Tibial artery (tissue), 4 donors: ENCODE results near the gene FAM186B.

Experiments used
- DNase-seq, 2 donors: peaks; one replicate each; pipeline ENCODE4 v3.0.0-alpha.2; 2019
- H3K27ac ChIP-seq, 2 donors: fragments of 200-600 bp; sonication (generic) in 1 of 2; 1 replicate in 1 of 2; 2 replicates in 1 of 2; pipeline ENCODE4 v1.5.1; 2018 to 2019; ENCODE audit warnings: mild to moderate bottlenecking in 1 of 2
- H3K27me3 ChIP-seq, 2 donors: fragments of 200-600 bp; sonication (generic) in 1 of 2; one replicate each; pipeline versions ENCODE4 v1.5.1 to v1.6.0; 2016 to 2019
- H3K36me3 ChIP-seq, 3 donors: fragments of 200-600 bp; sonication (generic) in 2 of 3; one replicate each; pipeline ENCODE4 v1.5.1; 2016 to 2019; ENCODE audit warnings: mild to moderate bottlenecking in 2 of 3
- H3K4me1 ChIP-seq, 4 donors: fragments of 200-600 bp; sonication (generic) in 2 of 4; 1 replicate in 3 of 4; 2 replicates in 1 of 4; pipeline ENCODE4 v1.5.1; 2016 to 2019
- H3K4me3 ChIP-seq, 2 donors: fragments of 200-600 bp; sonication (generic) in 1 of 2; 1 replicate in 1 of 2; 2 replicates in 1 of 2; pipeline ENCODE4 v1.5.1; 2018 to 2019; ENCODE audit warnings: mild to moderate bottlenecking in 2 of 2
- H3K9me3 ChIP-seq, 3 donors: fragments of 200-600 bp; sonication (generic) in 1 of 3; one replicate each; pipeline ENCODE4 v1.5.1; 2016 to 2019
- intact Hi-C: fragments of 100-400 bp; cut with DNase I; formaldehyde crosslinking; loops from one replicate; pipeline ENCODE4 v1.15.0; 2023; ENCODE audit warnings: low total_unique reads
- TF ChIP-seq, protein P1 (sequence below), 2 experiments: fragments of 200-600 bp in 1 of 2; fragments of 450-650 bp in 1 of 2; IDR thresholded peaks; one replicate each; pipeline ENCODE4 v1.5.1; 2017 to 2019; ENCODE audit warnings: antibody characterized with exemption in 2 of 2, mild to moderate bottlenecking in 1 of 2, moderate library complexity in 1 of 2

Gene FAM186B

DNA sequence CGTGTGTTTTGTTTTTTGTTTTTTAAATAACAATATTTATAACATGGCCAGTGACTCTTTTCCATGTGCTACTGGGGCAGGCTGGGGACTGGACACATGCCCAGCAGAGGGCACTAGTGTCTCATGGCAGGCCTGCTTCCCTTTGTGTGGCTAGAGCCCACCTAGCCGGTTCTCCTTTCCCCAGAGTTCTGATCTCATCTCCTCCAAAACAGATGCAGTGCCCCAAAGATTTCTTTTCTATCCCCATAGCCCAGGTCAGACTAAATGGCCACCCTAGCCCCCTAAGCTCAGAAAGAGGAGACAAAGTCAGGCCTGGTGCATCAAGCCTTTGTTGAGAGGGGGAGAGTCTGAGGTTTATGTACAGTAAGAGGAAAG lies 39.2 kb upstream of the FAM186B start:
- no peak overlapping the region for H3K4me3 ChIP-seq
- no peaks in the 10 kb centered on the region for H3K9me3 ChIP-seq
- peaks cover 22 to 93% (median 69%) of the 10 kb centered on the region in 3 donors for H3K36me3 ChIP-seq
- peaks cover 0 to 22% (median 15%) of the 10 kb centered on the region in 4 donors for H3K4me1 ChIP-seq
- DNase-seq: peak; percentile 81 to 86
- intact Hi-C loops: loop anchor here (1.0 kb wide), 1 partner anchor 63 kb away; the partner anchor contains the start of gene FMNL3
- no peak overlapping the region for H3K27ac ChIP-seq
- H3K27me3 ChIP-seq: no peaks in the 10 kb centered on the region
- TF ChIP-seq, protein P1, sequence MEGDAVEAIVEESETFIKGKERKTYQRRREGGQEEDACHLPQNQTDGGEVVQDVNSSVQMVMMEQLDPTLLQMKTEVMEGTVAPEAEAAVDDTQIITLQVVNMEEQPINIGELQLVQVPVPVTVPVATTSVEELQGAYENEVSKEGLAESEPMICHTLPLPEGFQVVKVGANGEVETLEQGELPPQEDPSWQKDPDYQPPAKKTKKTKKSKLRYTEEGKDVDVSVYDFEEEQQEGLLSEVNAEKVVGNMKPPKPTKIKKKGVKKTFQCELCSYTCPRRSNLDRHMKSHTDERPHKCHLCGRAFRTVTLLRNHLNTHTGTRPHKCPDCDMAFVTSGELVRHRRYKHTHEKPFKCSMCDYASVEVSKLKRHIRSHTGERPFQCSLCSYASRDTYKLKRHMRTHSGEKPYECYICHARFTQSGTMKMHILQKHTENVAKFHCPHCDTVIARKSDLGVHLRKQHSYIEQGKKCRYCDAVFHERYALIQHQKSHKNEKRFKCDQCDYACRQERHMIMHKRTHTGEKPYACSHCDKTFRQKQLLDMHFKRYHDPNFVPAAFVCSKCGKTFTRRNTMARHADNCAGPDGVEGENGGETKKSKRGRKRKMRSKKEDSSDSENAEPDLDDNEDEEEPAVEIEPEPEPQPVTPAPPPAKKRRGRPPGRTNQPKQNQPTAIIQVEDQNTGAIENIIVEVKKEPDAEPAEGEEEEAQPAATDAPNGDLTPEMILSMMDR (IDR thresholded peaks at IDR 0.05): peak; percentile 96

DNA sequence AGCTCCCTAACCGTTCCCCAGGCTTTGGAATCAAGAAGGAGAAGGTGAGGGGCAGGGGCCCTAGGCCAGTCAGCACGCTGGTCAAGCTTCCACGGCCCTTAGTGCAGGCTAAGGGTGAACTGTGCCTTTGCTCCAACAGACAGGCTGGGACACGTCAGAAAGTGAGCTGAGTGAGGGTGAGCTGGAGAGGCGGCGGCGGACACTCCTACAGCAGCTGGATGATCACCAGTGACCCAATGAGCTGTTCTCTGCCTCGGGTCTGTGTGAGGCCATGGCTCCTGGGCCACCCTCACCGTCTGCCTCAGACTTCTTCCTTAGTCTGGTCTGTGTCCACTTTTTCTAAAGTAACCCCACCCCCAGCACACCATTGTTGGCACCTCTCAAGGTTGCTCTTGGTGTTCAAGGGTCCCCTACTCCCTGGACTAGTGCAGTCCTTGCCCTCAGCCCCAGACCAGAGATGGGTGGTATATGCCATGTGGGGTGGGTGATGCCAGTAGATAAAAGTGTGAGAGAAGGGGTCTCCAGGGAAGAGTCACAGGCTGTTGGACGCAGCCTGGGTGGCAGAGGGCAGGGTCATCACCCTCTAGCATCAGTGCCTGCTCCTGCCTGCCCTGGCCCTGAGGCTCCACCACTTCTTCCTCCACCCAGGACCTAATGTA lies 38.7 kb upstream of the FAM186B start:
- intact Hi-C loops: loop anchor here (1.0 kb wide), 1 partner anchor 63 kb away; the partner anchor contains the start of gene FMNL3
- no peaks in the 10 kb centered on the region for H3K27me3 ChIP-seq
- H3K4me3 ChIP-seq: no peak overlapping the region
- TF ChIP-seq, protein P1 (IDR thresholded peaks at IDR 0.05): no peak
- H3K27ac ChIP-seq: no peak overlapping the region
- H3K4me1 ChIP-seq: peaks cover 0 to 22% (median 15%) of the 10 kb centered on the region in 4 donors
- H3K9me3 ChIP-seq: no peaks in the 10 kb centered on the region
- DNase-seq: no peak
- peaks cover 22 to 93% (median 64%) of the 10 kb centered on the region in 3 donors for H3K36me3 ChIP-seq

DNA sequence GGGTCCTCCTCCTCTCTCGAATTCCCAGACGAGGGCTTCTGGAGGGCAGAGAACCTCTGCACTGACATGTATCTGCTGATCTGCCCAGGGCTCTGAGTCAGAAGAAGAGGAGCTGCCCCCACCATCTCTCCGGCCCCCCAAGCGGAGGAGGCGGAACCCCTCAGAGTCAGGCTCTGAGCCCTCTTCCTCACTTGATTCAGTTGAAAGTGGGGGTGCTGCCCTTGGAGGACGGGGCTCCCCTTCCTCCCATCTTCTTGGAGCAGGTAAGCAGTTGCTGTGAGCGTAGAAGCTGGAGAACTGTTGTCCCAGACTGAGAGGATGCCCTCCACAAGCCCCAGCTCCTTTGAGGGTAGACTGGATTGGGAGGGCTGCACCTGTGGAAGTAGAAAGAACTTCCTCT lies 37.7 kb upstream of the FAM186B start:
- no peaks in the 10 kb centered on the region for H3K9me3 ChIP-seq
- intact Hi-C loops: no loop called here
- H3K4me3 ChIP-seq: no peak overlapping the region
- TF ChIP-seq, protein P1 (IDR thresholded peaks at IDR 0.05): no peak
- H3K4me1 ChIP-seq: peaks cover 0 to 19% (median 12%) of the 10 kb centered on the region in 4 donors
- H3K36me3 ChIP-seq: peaks cover 22 to 91% (median 54%) of the 10 kb centered on the region in 3 donors
- DNase-seq: no peak
- no peak overlapping the region for H3K27ac ChIP-seq
- H3K27me3 ChIP-seq: no peaks in the 10 kb centered on the region

DNA sequence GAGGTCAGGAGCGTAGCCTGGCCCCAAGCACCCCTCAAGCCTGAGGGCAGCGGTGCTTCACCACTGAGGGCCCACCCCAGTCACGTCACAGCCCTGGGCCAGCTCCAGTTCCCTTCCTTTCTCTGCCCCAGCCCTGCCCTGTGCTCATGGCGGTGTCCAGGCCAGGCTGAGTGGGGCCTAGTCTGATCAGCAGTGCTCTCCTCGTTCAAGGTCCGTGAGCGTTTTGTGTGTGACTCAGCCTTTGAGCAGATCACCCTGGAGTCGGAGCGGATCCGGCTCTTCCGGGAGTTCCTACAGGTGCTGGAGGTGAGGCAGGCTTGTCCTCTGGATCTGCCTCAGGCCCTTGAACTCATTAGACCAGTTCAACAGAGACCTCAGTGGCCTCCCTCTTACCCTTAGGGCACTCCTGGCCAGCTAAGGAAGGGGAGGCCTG lies 36.9 kb upstream of the FAM186B start:
- DNase-seq: no peak
- Histone ChIP-seq H3K4me1 (peaks cover 0 to 13% (median 7%) of the 10 kb centered on the region in 4 donors), H3K27ac (no peak overlapping the region), H3K4me3 (no peak overlapping the region), H3K27me3 (no peaks in the 10 kb centered on the region), H3K36me3 (peaks cover 22 to 90% (median 53%) of the 10 kb centered on the region in 3 donors), H3K9me3 (no peaks in the 10 kb centered on the region)
- intact Hi-C loops: no loop called here
- TF ChIP-seq, protein P1 (IDR thresholded peaks at IDR 0.05): no peak

DNA sequence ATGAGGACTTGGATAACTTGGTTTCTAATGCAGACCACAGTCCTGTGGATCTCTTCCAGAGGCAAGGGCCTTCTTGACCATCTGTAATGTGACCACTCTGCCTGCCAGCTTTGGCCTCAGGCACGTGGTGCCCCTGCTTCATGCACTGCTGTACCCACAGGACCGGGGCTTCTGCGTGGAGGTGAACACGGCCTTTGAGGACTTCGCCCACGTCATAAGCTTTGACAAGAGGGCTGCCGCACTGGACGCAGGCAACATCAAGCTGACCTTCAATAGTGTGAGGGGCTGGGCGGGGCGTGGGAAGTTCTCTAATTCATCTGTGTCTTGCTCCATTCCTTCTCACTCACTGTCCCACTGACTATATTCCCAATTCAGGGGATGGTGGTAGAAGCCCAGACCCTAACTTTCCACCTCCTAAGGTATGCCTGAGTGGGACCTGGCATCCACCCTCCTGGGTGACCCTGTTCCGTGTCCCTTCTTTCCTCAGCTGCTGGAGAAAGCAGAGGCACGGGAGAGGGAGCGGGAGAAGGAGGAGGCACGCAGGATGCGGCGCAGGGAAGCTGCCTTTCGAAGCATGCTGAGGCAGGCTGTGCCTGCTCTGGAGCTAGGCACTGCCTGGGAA lies 36.4 kb upstream of the FAM186B start:
- intact Hi-C loops: no loop called here
- DNase-seq: no peak
- H3K36me3 ChIP-seq: peaks cover 22 to 91% (median 49%) of the 10 kb centered on the region in 3 donors
- H3K4me3 ChIP-seq: no peak overlapping the region
- TF ChIP-seq, protein P1 (IDR thresholded peaks at IDR 0.05): no peak
- H3K9me3 ChIP-seq: no peaks in the 10 kb centered on the region
- no peak overlapping the region for H3K27ac ChIP-seq
- H3K4me1 ChIP-seq: peaks cover 0 to 13% (median 5%) of the 10 kb centered on the region in 4 donors
- H3K27me3 ChIP-seq: no peaks in the 10 kb centered on the region
